ENCODE data around the gene SEC24D.

GRCh38 chr4:118716304-118716703 is 119.6 kb downstream of the SEC24D start:
- TF ChIP-seq POLR2A (IDR thresholded peaks at IDR 0.05; ENCODE audit: low read length) (no peak), GATA1 (IDR thresholded peaks at IDR 0.05; ENCODE audit: low read depth, low read length) (no peak)
